Fibroblast of mammary gland (primary cell): Measurements from ENCODE around the gene FBRSL1.

Experiments used
- DNase-seq: peaks from one replicate; pipeline ENCODE4 v3.0.0-alpha.2; 2010; ENCODE audit warnings: low read depth
- H3K4me3 ChIP-seq: 2 replicates; pipeline ENCODE4 v1.5.1; 2011; ENCODE audit warnings: low read depth, mild to moderate bottlenecking, low read length, moderate library complexity; ENCODE audit not compliant: control insufficient read depth
- TF ChIP-seq, protein P1 (sequence below): conservative IDR thresholded peaks from 2 replicates; pipeline ENCODE4 v1.5.1; 2011; ENCODE audit warnings: low read depth, low read length, inconsistent platforms; ENCODE audit not compliant: control insufficient read depth, insufficient read depth

FBRSL1 gene

DNA sequence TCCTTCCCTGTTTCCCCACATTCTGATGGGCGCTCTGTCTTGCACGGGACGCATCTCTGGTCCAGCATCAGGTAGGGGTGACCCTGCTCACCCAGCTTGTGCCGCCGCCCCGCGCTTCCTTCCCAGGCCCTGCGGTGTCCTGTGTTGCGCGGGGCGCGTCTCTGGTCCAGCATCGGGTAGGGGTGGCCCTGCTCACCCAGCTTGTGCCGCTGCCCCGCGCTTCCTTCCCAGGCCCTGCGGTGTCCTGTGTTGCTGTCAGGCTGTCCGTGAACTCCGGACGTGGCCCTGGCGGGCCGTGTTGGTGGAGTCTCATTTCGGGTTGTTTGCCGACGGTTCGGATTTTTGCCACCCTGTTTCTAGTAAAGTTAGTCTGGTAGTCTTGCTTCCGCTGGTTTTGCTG, 6.8 kb downstream of the FBRSL1 start:
- no peak for DNase-seq
- TF ChIP-seq, protein P1, sequence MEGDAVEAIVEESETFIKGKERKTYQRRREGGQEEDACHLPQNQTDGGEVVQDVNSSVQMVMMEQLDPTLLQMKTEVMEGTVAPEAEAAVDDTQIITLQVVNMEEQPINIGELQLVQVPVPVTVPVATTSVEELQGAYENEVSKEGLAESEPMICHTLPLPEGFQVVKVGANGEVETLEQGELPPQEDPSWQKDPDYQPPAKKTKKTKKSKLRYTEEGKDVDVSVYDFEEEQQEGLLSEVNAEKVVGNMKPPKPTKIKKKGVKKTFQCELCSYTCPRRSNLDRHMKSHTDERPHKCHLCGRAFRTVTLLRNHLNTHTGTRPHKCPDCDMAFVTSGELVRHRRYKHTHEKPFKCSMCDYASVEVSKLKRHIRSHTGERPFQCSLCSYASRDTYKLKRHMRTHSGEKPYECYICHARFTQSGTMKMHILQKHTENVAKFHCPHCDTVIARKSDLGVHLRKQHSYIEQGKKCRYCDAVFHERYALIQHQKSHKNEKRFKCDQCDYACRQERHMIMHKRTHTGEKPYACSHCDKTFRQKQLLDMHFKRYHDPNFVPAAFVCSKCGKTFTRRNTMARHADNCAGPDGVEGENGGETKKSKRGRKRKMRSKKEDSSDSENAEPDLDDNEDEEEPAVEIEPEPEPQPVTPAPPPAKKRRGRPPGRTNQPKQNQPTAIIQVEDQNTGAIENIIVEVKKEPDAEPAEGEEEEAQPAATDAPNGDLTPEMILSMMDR: no peak
- H3K4me3 ChIP-seq: no peak overlapping the region

DNA sequence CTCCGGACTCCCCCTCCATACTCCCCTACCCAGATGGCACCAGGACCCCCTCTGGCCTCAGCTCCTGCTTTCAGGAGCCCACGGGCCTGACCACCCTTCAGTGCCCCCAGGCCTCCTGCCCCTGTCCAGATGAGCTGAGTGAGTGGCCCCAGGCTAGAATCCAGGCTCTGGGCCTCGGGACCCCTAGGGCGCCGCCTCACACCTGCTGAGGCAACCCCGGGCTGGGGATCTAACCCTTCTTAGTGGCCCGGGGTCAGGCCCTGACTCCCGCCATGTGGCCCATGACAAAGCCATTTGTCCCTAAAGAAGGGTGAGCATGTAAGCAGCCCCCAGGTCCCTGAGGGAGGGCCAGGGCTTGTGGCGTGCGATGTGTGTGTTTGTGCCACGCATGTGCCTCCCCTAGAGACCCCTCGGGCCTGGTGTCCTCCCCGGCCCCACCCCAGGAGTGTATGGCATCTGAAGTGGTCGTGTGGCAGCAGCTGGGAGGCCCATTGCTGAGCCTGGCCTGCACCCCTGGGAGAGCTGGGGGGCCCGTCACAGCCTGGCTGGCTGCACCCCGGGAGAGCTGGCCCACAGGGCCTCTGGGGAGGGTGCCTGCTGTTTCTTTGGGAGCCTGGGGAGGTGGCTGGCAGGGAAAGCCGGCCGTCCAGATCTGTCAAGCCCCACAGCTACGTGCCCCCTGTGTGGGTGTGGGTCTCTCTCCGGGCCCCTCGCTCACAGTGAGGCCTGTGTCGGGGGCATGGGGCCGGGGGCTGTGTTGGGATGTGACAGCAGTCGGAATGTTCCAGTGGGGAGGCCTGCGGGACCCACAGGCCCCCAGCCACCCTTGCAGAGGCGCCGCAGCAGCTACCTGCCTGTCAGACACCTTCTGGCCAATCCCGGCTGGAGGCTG, 7.8 kb downstream of the FBRSL1 start:
- H3K4me3 ChIP-seq: no peak overlapping the region
- DNase-seq: no peak
- TF ChIP-seq, protein P1: no peak

DNA sequence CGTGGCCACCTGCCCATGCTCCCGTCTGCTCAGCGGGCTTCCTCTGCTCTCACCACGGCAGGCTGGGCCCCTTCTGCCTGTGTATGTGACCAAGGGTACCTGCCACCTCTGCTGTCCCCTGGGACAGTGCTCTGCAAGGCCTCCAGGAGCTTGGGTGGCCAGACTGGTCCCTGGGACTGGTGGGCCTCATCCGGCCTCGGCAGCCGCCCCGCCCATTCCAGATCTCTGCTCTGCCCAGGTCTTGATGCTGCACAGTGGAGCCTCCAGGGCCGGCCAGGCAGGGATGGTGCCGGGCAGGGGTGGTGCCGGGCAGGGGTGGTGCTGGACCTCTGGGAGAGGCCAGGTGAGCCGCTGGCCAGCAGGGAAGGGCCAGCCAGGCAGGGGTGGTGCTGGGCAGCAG, 9.0 kb downstream of the FBRSL1 start:
- no peak for DNase-seq
- TF ChIP-seq, protein P1: no peak
- H3K4me3 ChIP-seq: no peak overlapping the region

DNA sequence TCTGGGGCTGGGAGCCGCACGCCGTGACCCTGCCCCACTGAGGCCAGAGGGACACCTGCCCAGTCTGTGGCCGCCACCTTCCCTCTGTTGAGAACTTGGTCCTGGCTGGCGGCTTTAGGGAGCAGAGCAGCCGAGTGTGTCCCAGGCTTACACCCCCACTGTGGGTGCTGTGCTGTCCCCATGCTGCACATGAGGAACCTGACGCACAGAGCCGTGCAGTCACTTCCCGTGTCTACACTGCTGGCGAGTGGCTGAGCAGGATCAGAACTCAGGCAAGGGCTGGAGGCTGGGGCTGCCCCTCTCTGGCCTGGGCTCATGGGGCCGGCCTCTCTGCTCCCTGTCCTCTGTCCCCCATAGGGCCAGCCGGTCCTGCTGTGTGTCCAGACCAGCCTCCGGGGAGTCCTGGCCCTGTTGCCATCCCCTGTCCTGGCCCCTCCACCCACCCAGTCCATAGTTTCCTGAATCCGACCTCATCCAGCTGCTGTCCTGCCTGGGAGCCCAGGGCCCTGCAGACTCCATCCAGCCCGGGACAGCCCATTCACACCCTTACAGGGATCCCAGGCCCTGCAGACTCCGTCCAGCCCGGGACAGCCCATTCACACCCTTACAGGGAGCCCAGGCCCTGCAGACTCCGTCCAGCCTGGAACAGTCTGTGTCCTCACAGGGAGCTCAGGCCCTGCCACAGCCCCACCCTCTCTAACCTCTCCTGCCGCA, 10.3 kb downstream of the FBRSL1 start:
- DNase-seq: no peak
- TF ChIP-seq, protein P1: no peak
- H3K4me3 ChIP-seq: no peak overlapping the region

DNA sequence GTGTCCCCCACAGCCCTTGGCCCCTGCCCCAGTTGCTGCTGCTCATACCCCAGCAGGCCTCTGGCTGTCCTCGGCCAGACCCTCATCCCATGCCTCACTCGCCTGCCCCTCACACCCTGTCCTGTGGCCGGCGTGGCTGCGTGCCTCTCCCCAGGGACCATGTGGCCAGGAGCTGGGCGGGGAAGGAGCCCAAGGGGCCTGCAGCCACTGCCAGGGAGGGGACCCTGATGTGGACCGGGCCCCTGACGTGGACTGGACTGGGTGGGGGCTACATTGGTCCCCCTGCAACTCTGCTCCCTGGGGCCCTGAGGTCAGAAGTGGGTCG, 10.9 kb downstream of the FBRSL1 start:
- no peak overlapping the region for H3K4me3 ChIP-seq
- no peak for DNase-seq
- TF ChIP-seq, protein P1: no peak

DNA sequence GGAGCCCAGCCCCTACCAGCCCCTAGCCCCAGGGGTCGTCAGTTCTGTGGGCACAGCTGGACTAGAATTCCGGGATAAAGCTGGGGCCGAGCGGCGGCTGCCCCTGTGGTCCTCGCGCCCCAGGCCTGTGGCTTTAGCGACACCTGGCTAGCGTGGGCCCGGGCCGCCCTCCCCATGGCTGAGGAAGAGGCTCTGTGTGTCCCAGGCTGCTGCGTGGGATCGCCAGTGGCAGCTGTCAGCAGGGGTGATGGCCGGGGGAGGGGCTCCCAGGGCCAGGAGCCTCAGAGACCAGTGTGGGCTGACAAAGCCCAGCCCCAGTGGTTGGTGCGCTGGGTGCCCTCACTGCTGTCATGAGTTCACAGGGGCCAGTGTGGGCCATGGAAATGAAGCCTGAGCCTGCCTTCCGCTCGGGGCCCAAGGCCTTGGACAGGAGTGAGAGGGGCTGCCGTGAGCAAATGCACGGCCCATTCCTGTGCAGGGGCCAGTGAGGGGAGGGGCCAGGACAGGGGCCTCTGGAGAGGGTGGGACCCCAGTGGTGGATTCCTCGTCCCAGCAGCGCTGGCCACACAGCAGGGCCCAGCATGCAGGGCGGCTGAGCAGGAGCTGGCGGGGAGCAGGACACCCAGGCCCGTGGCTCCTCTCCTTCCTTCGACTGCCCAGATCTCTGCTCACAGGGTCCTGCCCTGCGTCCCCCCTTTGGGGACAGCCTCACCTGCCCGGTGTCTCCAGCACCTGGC, 11.4 kb downstream of the FBRSL1 start:
- no peak overlapping the region for H3K4me3 ChIP-seq
- DNase-seq: no peak
- TF ChIP-seq, protein P1: no peak
